ENCODE results near the gene NRXN2. TPM values are rescaled to one million over a fixed set of nuclear protein-coding genes. Genes with fewer than 3 reads are reported as not detected.

The NRXN2 gene
- total and polyA plus RNA-seq, 2 of the 13 experiments (the other 11 are each of a cell fraction or from before 2014, with no cell fraction given): not detected

- TF ChIP-seq AKNA (CRISPR knock-in tag; IDR thresholded peaks at IDR 0.05; ENCODE audit: borderline replicate concordance): no peak
- 0 out of 2 replicates have a peak, but pooled peaks have one; percentile 5 for TF ChIP-seq KDM2A (CRISPR knock-in tag; IDR thresholded peaks at IDR 0.05; ENCODE audit: borderline replicate concordance, low read depth)
These were observed 39.9 kb upstream of the NRXN2 start (continued) for GRCh38 chr11:64762674-64763525.

- CTCF ChIA-PET (ENCODE audit: low intra/inter-chr PET ratio, low total read pairs): no interaction called here
- FAIRE-seq (no peak), DNase-seq (ENCODE audit: low spot score) (no peak), ATAC-seq (no peak)
- H3K27ac ChIP-seq (ENCODE audit: extremely low read length, insufficient read depth, low read length): no peak overlapping the region
- H4K20me1 ChIP-seq (ENCODE audit: insufficient read depth, low read length): peaks cover 43% of the 10 kb centered on the region
- H3K79me2 ChIP-seq (ENCODE audit: insufficient read depth, low read length): peaks cover 3% of the 10 kb centered on the region
- 80% methylated on average over 5 of the region's 5 CpGs for WGBS (ENCODE audit: low lambda C conversion rate)
- H3K36me3 ChIP-seq (replicated peaks in 1 of 2; ENCODE audit: control insufficient read depth in 1 of 2, insufficient read depth in 2 of 2, low read length in 2 of 2): peaks cover 22 to 38% of the 10 kb centered on the region in 2 experiments
- intact Hi-C loops (cut with micrococcal nuclease; ENCODE audit: unreplicated experiment) (no loop called here), in situ Hi-C loops (cut with HindIII; ENCODE audit: extremely low pct_ligation_motif_present, low pct_unique_long_range_greater_than_20kb) (no loop called here)
- no peak overlapping the region for H3K4me2 ChIP-seq (ENCODE audit: low read depth, low read length)
- H3K9me3 ChIP-seq (ENCODE audit: low read length): no peaks in the 10 kb centered on the region
- BruUV-seq (replicated peaks): TSS peak; percentile 38
- no peak overlapping the region for H3K4me3 ChIP-seq (replicated peaks in 1 of 3; ENCODE audit: insufficient read depth in 1 of 3, low read depth in 2 of 3, low read length in 3 of 3)
- POLR2A ChIA-PET: interaction anchor here (1.4 to 3.8 kb wide), 2 partner anchors 16 to 59 kb away, joined by 3 to 23 read pairs; partner anchors contain the start of gene SF1
- H3K9ac ChIP-seq (ENCODE audit: insufficient read depth, low read depth, low read length): no peak overlapping the region
- H3K27me3 ChIP-seq (ENCODE audit: control insufficient read depth in 1 of 2, insufficient read depth in 2 of 2, low read length in 2 of 2): peaks cover 0 to 4% of the 10 kb centered on the region in 2 experiments; a peak in 1 of 5 replicates
- H3K4me1 ChIP-seq (ENCODE audit: insufficient read depth, low read length): peaks cover 27% of the 10 kb centered on the region
- H2AFZ ChIP-seq (ENCODE audit: low read length): no peak overlapping the region
- TF ChIP-seq PHF20 (CRISPR knock-in tag; IDR thresholded peaks at IDR 0.05) (no peak), RBM39 (IDR thresholded peaks at IDR 0.05; ENCODE audit: low read depth, low read length, poor library complexity, severe bottlenecking) (no peak), FOXP4 (CRISPR knock-in tag; IDR thresholded peaks at IDR 0.05) (no peak), SRSF1 (optimal IDR thresholded peaks at IDR 0.05; ENCODE audit: low read depth, low read length) (no peak), ZNF136 (CRISPR knock-in tag; IDR thresholded peaks at IDR 0.05; ENCODE audit: low read depth) (no peak), ZFP36L1 (CRISPR knock-in tag; IDR thresholded peaks at IDR 0.05) (no peak), TRAFD1 (CRISPR knock-in tag; IDR thresholded peaks at IDR 0.05; ENCODE audit: borderline replicate concordance) (no peak), ATF7 (IDR thresholded peaks at IDR 0.05) (no peak), ATF7 (CRISPR knock-in tag; IDR thresholded peaks at IDR 0.05) (no peak), KDM5B (CRISPR knock-in tag; IDR thresholded peaks at IDR 0.05; ENCODE audit: borderline replicate concordance) (no peak), ZNF746 (CRISPR knock-in tag; IDR thresholded peaks at IDR 0.05) (no peak)
These were observed 39.3 kb upstream of the NRXN2 start for GRCh38 chr11:64762277-64762673.
